ENCODE measurements around the gene RPTOR.

The RPTOR gene

GRCh38 chr17:80593181-80593580 is 48.5 kb downstream of the RPTOR start:
- no peak for FAIRE-seq

- FAIRE-seq: no peak
Observed at GRCh38 chr17:80594431-80595269, 50.0 kb downstream of the RPTOR start.

- FAIRE-seq: no peak
Observed at GRCh38 chr17:80596760-80597608, 52.3 kb downstream of the RPTOR start.

GRCh38 chr17:80598813-80599545 is 54.3 kb downstream of the RPTOR start:
- no peak for FAIRE-seq

- no peak for FAIRE-seq
Observed at GRCh38 chr17:80599546-80600305, 55.1 kb downstream of the RPTOR start.

- no peak for FAIRE-seq
Observed at GRCh38 chr17:80601146-80601545, 56.5 kb downstream of the RPTOR start.

- FAIRE-seq: no peak
Observed at GRCh38 chr17:80603396-80603795, 58.8 kb downstream of the RPTOR start.

- FAIRE-seq: no peak
Observed at GRCh38 chr17:80604009-80604669, 59.5 kb downstream of the RPTOR start.

GRCh38 chr17:80604670-80605010 is 60.0 kb downstream of the RPTOR start:
- FAIRE-seq: no peak

- FAIRE-seq: no peak
Observed at GRCh38 chr17:80605326-80606066, 60.9 kb downstream of the RPTOR start.

GRCh38 chr17:80608326-80608725 is 63.7 kb downstream of the RPTOR start:
- FAIRE-seq: no peak

GRCh38 chr17:80609757-80610156 is 65.1 kb downstream of the RPTOR start:
- no peak for FAIRE-seq

GRCh38 chr17:80611816-80612215 is 67.2 kb downstream of the RPTOR start:
- FAIRE-seq: no peak

GRCh38 chr17:80612997-80613731 is 68.5 kb downstream of the RPTOR start:
- no peak for FAIRE-seq

- no peak for FAIRE-seq
Observed at GRCh38 chr17:80613732-80614071, 69.1 kb downstream of the RPTOR start.

GRCh38 chr17:80614332-80615047 is 69.9 kb downstream of the RPTOR start:
- FAIRE-seq: no peak

GRCh38 chr17:80615376-80615775 is 70.7 kb downstream of the RPTOR start:
- no peak for FAIRE-seq

- FAIRE-seq: no peak
Observed at GRCh38 chr17:80616705-80617104, 72.1 kb downstream of the RPTOR start.

GRCh38 chr17:80618304-80618703 is 73.7 kb downstream of the RPTOR start:
- no peak for FAIRE-seq

Data from endometrium (tissue), 2 donors.